Lower leg skin (tissue), 3 donors: ENCODE results near the gene MAEA.

ENCODE experiments used
- POLR2A ChIP-seq, 2 donors: fragments of 450-650 bp; IDR thresholded peaks; one replicate each; pipeline ENCODE4 v1.6.1; 2016 to 2017; ENCODE audit warnings: antibody characterized with exemption in 2 of 2, mild to moderate bottlenecking in 1 of 2, moderate library complexity in 1 of 2
- TF ChIP-seq, protein P1 (sequence below), 3 donors: fragments of 450-650 bp; IDR thresholded peaks; one replicate each; pipeline ENCODE4 v1.5.1; 2016; ENCODE audit warnings: antibody characterized with exemption in 3 of 3, mild to moderate bottlenecking in 3 of 3, moderate library complexity in 2 of 3

DNA sequence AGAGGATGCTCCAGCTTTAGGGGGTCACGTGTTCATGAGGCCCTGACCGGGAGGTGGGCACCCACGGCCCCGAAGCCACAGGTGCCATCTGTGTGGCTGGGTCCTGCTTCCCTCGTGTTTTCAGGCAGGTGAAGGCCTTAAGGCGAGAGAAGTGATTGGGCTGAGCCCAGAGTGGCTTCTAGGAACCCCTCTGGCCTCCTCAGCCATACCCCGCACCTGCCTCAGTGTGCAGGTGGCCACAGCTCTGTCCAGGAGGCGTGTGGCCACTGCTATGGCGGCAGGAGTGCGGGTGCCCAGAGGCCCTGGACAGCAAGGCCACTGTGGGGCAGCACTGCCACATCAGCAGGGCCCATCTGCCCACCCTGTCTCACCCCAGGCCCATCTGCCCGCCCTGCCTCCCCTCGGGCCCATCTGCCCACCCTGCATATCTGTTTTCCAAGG is 91.5 kb downstream of the MAEA start:
- TF ChIP-seq, protein P1, sequence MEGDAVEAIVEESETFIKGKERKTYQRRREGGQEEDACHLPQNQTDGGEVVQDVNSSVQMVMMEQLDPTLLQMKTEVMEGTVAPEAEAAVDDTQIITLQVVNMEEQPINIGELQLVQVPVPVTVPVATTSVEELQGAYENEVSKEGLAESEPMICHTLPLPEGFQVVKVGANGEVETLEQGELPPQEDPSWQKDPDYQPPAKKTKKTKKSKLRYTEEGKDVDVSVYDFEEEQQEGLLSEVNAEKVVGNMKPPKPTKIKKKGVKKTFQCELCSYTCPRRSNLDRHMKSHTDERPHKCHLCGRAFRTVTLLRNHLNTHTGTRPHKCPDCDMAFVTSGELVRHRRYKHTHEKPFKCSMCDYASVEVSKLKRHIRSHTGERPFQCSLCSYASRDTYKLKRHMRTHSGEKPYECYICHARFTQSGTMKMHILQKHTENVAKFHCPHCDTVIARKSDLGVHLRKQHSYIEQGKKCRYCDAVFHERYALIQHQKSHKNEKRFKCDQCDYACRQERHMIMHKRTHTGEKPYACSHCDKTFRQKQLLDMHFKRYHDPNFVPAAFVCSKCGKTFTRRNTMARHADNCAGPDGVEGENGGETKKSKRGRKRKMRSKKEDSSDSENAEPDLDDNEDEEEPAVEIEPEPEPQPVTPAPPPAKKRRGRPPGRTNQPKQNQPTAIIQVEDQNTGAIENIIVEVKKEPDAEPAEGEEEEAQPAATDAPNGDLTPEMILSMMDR (IDR thresholded peaks at IDR 0.05): no peak
- no peak for TF ChIP-seq POLR2A (IDR thresholded peaks at IDR 0.05)
